ENCODE results near the gene EXOC2. TPM values are rescaled to one million over a fixed set of nuclear protein-coding genes. Genes with fewer than 3 reads are reported as not detected.

EXOC2 gene
- total RNA-seq, 2 experiments from 2014 or later, result 29.9 to 30.2 TPM

DNA sequence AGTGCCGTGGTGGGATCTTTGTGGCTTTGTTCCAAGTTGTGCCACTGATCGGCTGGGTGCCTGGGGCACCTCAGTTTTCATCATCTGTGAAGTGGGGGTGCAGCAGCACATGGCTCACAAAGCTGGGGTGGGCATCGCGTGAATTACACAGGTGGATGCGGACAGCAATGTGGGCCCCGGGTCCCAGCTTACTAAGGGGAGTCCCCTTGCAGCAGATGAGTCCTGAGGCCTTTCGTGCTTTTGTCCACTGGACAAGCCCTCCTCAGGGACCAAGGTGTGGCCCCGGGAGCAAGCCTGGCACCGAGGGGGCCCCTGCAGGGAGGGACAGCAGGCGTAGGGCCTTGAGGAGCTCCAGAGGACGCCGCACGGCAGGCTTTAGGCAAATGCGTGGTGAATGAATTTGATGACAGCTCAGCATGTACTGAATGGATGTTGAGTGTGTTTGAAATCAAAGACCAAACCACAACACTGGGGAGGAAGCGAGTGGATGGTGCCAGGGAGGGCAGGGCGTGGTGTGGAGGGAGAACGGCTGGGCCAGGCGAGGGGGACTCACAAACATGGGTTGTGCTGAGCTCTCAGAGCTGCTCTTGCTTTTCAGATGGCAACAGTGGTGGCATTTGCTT, 248.2 kb downstream of the EXOC2 start:
- peak overlapping the region; percentile 97 for H3K27ac Mint-ChIP-seq

GRCh38 chr6:443621-444159, 249.2 kb downstream of the EXOC2 start:
- CTCF ChIA-PET, result interaction anchor here (3.5 kb wide), 1 partner anchor 9 kb away, joined by 25 read pairs; no protein-coding TSS in a partner anchor

More for the DNA sequence above, 248.2 kb downstream of the EXOC2 start:
- POLR2A ChIA-PET, result interaction anchor here (0.5 to 24.1 kb wide), 13 partner anchors 9 to 290 kb away, joined by 3 to 630 read pairs (median 18); partner anchors contain the start of gene IRF4
- H3K9me3 Mint-ChIP-seq, result no peaks in the 10 kb centered on the region
- TF ChIP-seq, protein P1, sequence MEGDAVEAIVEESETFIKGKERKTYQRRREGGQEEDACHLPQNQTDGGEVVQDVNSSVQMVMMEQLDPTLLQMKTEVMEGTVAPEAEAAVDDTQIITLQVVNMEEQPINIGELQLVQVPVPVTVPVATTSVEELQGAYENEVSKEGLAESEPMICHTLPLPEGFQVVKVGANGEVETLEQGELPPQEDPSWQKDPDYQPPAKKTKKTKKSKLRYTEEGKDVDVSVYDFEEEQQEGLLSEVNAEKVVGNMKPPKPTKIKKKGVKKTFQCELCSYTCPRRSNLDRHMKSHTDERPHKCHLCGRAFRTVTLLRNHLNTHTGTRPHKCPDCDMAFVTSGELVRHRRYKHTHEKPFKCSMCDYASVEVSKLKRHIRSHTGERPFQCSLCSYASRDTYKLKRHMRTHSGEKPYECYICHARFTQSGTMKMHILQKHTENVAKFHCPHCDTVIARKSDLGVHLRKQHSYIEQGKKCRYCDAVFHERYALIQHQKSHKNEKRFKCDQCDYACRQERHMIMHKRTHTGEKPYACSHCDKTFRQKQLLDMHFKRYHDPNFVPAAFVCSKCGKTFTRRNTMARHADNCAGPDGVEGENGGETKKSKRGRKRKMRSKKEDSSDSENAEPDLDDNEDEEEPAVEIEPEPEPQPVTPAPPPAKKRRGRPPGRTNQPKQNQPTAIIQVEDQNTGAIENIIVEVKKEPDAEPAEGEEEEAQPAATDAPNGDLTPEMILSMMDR (IDR thresholded peaks at IDR 0.05), result no peak
- CTCF ChIA-PET, result interaction anchor here (1.0 to 3.5 kb wide), 7 partner anchors 10 to 256 kb away, joined by 4 to 25 read pairs (median 4); no protein-coding TSS in a partner anchor
- H3K36me3 Mint-ChIP-seq (ENCODE audit: low read depth), result peaks cover 4% of the 10 kb centered on the region
- peak; percentile 48 for ATAC-seq
- intact Hi-C loops (cut with micrococcal nuclease), result loop anchor here (5.0 kb wide), 2 partner anchors 42 to 152 kb away; partner anchors contain the start of gene DUSP22
- H3K4me1 Mint-ChIP-seq (ENCODE audit: low read depth), result peaks cover 48% of the 10 kb centered on the region
- peak; percentile 80 for DNase-seq
- H3K4me3 Mint-ChIP-seq, result peak overlapping the region; percentile 68
- no peaks in the 10 kb centered on the region for H3K27me3 Mint-ChIP-seq

GRCh38 chr6:441126-441920, 251.6 kb downstream of the EXOC2 start:
- CTCF ChIA-PET, result no interaction called here
- H3K4me1 Mint-ChIP-seq (ENCODE audit: low read depth), result peaks cover 21% of the 10 kb centered on the region

More at GRCh38 chr6:443621-444159, 249.2 kb downstream of the EXOC2 start:
- intact Hi-C loops (cut with micrococcal nuclease), result no loop called here
- no peak for ATAC-seq
- Mint-ChIP-seq H3K27me3 (no peaks in the 10 kb centered on the region), H3K4me3 (no peak overlapping the region), H3K4me1 (ENCODE audit: low read depth) (peaks cover 44% of the 10 kb centered on the region), H3K36me3 (ENCODE audit: low read depth) (peaks cover 4% of the 10 kb centered on the region), H3K9me3 (no peaks in the 10 kb centered on the region), H3K27ac (no peak overlapping the region)
- TF ChIP-seq, protein P1 (IDR thresholded peaks at IDR 0.05), result no peak
- DNase-seq, result no peak
- POLR2A ChIA-PET, result interaction anchor here (1.5 to 24.1 kb wide), 5 partner anchors 8 to 50 kb away, joined by 4 to 630 read pairs (median 37); partner anchors contain the start of gene IRF4

GRCh38 chr6:439641-440167, 253.2 kb downstream of the EXOC2 start:
- ATAC-seq, result no peak
- no peak for DNase-seq
- intact Hi-C loops (cut with micrococcal nuclease), result no loop called here
- TF ChIP-seq, protein P1 (IDR thresholded peaks at IDR 0.05), result no peak
- ChIA-PET POLR2A (interaction anchor here (24.1 kb wide), 1 partner anchor 38 kb away, joined by 630 read pairs; the partner anchor contains the start of gene IRF4), CTCF (no interaction called here)
- H3K9me3 Mint-ChIP-seq, result no peaks in the 10 kb centered on the region
- H3K36me3 Mint-ChIP-seq (ENCODE audit: low read depth), result no peaks in the 10 kb centered on the region
- no peak overlapping the region for H3K27ac Mint-ChIP-seq
- H3K27me3 Mint-ChIP-seq, result no peaks in the 10 kb centered on the region
- H3K4me3 Mint-ChIP-seq, result no peak overlapping the region
- peaks cover 14% of the 10 kb centered on the region for H3K4me1 Mint-ChIP-seq (ENCODE audit: low read depth)

More at GRCh38 chr6:441126-441920, 251.6 kb downstream of the EXOC2 start:
- Mint-ChIP-seq H3K9me3 (no peaks in the 10 kb centered on the region), H3K4me3 (no peak overlapping the region), H3K27me3 (no peaks in the 10 kb centered on the region), H3K36me3 (ENCODE audit: low read depth) (no peaks in the 10 kb centered on the region), H3K27ac (no peak overlapping the region)
- intact Hi-C loops (cut with micrococcal nuclease), result no loop called here
- POLR2A ChIA-PET, result interaction anchor here (24.1 kb wide), 1 partner anchor 40 kb away, joined by 630 read pairs; the partner anchor contains the start of gene IRF4
- ATAC-seq (no peak), DNase-seq (no peak)
- TF ChIP-seq, protein P1 (IDR thresholded peaks at IDR 0.05), result no peak

Measured in activated CD8-positive, alpha-beta T cell treated with anti-CD3 and anti-CD28 coated beads for 36 hours (primary cell).